NCI-H226 (cell line): Measurements from ENCODE around the gene MAD1L1.
"Not testable (repeated sequence)": the region's sequence is repeated elsewhere in the genome, so short reads cannot be mapped to it uniquely, and the experiment has no call there.

Source experiments
- DNase-seq: peaks from one replicate; pipeline ENCODE4 v3.0.0-alpha.2; 2015

MAD1L1 gene

DNA sequence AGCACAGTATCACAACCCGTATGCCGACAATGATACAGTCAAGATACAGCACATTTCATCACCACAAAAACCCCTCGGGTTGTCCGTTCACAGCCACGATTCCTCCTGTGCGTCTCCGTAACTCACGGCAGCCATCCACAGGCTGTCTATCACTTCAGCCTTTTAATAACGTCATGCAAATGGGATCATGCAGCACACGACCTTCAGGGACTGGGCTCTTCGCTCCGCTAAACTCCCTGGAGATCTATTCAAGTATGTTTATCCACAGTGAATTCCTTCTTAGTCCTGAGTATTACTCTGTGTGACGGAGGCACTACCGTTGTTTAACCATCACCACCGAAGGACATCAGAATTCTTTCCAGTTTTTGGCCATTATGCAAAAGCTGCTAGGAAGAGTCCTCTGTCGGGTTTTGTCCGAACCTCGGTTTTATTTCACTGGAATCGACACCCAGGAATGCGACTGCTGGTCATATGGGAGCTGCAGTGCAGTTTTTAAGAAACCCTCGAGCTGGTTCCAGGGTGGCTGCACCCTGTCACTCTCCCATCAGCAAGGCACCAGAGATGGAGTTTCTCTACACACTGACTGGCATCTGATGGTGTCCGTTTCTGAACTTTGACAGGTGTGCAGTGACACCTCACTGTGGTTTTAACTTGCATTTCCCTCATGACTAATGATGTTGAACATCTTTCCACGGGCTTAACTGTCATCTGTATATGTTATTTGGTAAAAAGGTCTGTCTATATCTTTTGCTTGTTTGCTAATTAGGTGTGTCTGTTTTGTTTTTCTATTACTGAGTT lies 193.6 kb downstream of the MAD1L1 start:
- DNase-seq = no peak

DNA sequence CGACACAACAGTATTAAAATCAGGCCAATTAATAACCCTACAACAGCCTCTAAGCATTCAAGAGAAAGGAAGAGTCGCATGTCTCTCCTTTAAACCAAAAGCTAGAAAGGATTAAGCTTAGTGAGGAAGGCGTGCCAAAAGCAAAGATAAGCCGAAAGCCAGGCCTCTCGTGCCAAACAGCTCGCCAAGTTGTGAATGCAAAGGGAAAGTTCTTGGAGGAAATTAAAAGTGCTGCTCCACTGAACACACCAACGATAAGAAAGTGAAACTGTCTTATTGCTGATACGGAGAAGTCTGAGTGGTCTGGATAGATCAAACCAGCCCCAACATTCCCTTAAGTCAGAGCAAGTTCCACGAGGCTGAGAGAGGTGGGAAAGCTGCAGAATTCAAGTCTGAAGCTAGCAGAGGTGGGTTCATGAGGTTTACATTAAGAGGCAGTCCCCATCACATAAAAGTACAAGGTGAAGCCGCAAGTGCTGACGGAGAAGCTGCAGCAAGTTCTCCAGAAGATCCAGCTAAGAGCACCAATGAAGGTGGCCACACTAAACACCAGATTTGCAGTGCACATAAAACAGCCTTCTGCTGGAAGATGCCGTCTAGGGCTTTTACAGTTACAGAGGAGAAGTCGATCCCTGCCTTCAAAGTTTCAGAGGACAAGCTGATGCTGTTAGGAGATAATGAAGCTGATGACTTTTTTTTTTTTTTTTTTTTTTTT lies 194.8 kb downstream of the MAD1L1 start:
- peak; percentile 64 for DNase-seq

DNA sequence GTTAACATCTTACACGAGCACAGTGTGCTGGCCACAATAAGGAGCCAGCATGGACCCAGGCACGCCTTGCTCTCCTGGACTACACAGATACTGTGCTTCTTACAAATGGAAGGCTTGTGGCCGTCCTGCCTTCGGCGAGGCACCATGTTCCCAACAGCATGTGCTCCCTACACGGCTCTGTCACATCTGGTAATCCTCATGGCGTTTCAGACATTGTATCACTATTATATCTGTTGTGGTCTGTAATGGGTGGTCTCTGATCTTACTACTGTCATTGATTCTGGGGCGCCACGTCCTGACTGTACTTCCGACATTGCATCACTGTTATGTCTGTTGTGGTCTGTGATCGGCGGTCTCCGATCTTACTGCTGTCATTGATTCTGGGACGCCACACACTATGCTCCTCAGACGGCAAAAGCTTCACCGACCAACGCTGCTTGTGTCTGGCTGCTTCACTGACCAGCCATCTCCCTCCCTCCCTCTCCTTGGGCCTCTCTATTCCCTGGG lies 195.4 kb downstream of the MAD1L1 start:
- no peak for DNase-seq

DNA sequence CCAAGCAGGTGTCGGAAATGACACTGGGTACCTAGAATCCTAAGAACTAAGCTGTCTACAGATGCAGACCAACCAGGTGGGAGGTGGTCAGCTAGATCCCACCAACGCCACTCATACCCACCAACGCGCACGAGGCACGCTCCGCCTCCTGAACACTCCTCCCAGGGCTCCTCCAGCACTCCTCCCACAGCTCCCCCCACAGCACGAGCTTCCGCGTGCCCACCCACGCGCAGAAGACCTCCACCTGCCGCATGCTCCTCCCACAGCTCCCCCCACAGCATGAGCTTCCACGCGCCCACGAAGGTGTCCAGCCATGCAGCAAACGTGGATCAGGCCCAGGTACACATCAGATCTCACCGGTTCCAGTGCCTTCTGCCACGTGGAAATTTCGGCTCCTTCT lies 196.0 kb downstream of the MAD1L1 start:
- no peak for DNase-seq

DNA sequence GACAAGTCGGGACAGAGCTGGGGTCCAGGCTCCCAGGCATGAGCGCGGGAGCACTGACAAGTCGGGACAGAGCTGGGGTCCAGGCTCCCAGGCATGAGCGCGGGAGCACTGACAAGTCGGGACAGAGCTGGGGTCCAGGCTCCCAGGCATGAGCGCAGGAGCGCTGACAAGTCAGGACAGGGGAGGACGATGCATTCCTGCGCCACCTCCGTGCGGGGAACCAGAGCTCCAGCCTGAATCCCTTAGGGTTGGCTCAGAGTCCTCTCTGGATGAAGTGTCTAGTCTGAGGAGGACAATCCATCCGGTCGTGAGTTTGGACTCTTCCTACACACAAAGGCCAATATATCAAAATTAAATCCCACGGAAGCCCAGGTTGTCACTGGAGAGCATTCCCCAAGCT lies 196.5 kb downstream of the MAD1L1 start:
- DNase-seq = not testable (repeated sequence)

DNA sequence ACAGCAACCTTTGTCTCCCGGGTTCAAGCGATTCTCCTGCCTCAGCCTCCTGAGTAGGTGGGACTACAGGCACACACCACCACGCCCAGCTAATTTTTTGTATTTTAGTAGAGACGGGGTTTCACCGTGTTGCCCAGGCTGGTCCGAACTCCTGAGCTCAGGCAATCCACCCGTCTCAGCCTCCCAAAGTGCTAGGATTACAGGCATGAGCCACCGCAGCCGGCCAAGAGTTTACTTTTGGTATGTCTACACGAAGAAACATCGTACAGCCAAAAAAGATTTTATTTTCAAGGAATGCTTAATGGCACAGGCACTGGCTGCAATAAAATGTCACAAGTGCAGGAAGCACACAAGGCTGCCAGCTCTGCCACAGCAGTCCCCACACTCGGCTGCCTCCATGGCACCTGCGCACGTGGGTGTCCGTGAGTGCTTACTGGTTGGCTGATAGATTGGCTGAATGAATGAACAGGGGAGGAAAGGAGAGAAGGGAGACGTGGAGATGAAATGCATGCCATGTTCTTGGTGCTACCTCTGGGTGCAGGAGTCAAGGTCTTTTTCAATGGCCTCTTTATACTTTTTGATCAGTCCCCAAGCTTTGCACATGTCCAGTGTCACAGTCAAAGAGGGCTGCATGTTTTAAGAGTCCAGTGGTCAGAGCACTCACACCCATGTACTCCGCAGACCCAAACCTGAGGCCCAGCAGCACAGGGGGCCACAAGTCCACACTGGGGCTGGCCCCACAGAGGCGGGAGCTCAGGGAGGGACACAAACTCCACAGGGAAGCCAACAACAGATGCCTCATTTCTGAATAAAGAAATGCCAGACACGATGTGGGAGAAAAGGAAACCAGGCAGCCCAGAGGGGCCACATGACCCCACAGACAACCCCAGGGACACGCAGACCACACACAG lies 198.2 kb downstream of the MAD1L1 start:
- DNase-seq = no peak

DNA sequence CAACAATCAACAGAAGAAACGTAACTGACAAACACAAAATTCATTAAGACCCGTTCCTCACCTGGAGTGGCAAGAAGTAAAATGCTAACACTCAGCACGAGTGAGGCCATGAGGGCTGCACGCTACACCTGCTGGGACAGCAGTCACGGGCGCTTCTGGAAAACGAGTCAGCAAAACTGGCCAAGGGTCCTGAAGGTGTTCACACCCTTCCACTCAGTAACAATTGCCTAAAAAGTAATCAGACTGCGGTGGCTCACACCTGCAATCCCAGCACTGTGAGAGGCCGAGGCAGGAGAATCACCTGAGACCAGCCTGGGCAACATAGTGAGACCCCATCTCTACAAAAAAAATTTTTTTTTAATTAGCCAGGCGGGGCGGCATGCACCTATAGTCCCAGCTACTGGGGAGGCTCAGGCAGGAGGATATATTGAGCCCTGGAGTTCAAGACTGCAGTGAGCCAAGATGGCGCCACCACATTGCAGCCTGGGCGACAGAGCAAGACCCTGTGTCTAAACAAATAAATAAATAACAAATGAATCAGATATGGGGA lies 199.1 kb downstream of the MAD1L1 start:
- no peak for DNase-seq

DNA sequence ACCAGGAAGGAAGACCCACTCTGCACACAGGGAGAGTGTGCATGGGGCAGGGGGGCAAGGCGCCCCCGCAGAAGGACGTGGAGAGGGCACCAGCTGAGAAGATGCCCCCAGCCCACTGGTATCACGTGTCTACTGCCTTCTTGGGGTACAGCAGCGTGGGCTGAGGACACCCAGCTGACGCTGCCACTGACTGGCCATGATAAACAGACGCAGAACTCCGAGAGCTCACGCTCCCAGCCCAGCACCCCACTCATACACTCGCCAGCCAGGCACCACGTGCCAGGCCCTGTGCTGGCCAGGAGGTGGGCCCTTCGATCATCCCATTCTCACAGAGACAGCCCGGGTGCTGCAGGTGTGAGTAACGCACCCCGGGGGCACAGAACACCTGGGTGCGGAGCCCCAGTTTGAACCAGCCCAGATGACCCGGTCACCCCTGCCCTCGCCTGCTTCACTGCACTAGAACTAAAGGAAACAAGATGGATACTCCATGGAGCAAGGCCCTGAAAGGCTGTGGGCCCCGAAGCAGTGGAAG lies 199.8 kb downstream of the MAD1L1 start:
- DNase-seq = no peak

DNA sequence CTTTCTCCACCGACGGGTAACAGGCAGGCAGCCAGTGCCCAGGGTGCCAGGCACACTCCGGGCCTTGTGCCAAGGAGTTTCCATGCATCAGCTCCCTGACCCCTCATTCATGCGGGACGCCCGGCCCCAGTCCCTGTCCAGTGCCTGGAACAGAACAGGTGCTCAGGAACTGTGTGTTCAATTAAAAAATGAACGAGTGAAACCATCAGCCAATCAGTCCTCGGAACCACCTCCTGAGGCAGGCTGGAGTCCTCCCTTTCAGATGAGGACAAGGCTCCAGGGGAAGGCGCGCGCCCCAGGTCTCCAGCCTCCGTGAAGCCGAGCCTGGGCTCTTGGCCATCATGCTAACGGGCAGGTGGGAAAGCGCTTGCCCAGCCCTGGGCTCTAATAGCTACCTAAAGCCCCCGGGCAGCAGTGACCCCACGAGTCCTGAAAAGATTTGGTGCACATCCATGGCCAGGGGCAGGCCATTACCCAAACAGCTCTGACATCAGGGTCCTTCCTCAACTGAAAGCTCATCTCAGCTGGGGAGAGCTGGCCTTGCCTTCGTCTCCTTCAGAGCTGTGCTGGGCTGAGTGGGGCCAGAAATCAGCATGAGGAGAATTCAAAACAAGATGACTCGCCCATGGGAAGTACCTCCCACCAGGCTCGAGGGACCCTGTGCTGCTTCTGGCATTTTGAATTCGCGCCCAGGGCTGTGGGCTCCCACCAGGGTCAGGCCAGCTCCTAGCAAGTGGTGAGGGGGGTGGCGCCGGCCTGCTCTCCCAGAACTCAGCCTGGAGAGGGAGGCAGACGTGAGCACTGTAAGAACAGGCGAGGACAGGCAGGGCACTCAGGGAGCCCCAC lies 200.5 kb downstream of the MAD1L1 start:
- peak; percentile 37 for DNase-seq

DNA sequence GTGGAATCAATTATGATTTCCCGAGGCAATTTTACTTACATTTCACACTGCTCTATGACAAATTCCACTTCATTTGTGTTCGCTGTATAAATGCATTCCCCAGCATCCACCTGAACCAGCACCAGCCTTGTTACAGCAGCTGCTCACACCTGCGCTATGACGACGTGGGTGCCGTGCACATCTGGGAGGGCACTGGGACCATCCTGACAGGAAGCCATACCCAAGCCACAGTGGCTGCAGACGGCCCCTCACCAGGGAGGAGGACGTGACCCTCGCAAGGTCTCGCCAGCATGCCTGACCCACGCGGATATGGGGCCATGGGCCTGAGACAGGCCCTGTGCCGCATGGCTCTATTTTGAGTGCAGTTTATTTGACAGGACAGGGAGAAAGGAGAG lies 201.3 kb downstream of the MAD1L1 start:
- DNase-seq = no peak

DNA sequence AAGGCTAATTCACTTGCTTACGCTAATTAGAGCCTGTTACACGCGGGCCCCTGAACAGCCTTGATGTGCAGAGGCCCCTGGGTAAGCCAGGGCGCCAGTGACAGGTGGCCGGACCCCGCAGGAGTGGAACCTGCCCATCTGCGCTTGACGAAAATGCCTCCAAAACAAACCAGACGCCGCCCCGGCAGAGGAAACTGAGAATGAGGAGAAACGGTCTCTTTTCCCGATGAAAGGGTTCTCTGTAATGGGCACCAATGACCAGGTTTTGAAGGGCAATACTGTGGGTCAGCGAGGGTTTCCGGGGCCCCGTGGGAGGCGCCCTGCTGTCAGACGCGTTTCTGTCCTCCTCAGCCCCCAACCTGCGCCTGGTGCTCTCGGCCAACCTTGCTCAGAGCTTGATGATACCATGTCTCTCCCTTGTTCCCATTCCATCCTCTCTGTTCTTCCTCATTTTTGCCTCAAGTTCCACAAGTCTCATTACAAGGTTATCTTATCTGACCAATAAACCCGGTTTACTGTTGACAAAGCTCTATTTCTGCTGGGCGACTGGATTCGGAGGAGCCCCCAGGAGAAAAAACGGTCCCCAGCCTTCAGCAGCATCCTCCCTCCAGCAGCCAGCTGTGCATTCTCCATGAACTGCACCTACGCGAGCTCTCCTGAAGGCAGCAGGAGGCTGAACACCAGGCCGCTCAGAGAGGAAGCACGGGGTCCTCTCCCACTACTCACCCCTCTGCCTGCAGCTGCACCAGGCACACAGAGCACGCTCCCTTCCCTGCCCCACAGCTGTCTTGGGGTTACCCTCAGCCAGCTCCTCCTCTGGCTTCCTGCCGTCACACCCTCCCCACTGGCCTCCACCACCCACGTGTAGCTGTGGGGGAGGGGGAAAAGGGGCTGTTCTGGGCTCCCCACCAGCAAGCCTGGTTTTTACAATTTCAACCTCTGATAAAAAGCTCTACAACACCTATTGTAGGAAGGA lies 202.0 kb downstream of the MAD1L1 start:
- DNase-seq = no peak

DNA sequence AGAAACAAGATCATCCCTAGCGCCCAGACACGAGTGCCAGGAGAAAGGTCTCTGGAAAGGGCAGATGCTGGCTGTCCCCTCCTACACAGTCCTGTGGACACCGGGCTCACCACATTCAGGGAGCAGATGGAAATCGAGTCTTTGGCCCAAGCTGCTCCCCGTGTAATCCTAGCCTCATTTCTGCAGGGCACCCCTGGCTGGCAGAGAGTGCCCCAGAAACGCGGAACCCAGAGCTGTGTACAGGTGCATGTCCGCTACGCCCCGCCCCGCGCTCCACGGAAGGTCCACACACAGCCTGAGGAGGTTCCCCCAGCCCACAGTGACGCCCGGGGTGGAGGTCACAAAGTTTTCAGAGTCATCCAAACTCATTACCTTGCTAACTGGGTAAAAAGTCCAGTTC lies 202.8 kb downstream of the MAD1L1 start:
- no peak for DNase-seq

DNA sequence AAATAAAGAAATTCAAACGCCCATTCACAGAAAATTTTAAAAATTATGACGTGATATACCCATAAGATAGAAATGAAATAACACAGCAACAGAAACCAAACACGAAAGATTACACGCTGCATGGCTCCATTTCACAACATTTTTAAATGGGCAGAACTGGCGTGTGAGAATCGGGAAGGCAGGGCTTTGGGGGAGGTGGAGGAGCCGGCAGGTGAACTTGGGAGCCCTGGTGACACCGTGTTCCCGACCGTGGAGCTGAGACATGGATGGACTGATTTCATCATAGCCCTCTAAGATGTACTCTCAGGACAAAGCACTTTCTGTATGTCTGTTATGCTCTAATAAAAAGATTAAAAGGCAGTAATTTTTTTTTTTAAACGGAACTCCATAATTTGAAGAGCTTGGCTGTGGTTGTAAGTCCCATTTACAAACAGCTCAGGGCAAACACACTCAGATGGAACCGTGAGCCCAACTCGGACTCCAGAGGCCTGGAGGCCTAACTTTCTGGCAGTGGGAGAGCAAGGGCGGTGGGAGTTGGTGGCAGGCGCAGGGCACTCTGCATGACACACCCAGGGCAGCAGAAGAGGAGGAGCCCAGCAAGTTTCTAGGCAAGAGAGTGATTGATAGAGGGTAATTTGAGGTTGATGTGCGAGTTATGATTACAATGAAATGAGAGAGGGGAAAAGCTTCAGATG lies 203.4 kb downstream of the MAD1L1 start:
- DNase-seq = no peak

DNA sequence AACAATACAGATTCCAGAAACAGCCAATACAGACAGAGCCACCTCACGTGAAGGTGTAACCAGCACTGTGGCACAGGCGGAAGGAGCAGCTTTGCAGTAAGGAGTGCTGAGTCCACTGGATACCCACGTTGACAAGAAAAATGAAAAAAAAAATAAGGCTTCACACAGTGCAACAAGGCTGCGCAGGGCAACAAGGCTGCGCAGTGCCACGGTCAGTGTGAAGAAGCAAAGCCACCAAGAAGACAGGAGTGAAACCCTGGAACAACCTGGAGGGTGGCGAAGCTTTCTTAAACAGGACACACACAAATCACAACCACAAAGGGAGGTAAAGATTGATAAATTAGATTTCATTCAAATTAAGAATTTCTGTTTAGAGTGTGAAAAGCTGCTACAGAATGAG lies 204.0 kb downstream of the MAD1L1 start:
- DNase-seq = no peak

DNA sequence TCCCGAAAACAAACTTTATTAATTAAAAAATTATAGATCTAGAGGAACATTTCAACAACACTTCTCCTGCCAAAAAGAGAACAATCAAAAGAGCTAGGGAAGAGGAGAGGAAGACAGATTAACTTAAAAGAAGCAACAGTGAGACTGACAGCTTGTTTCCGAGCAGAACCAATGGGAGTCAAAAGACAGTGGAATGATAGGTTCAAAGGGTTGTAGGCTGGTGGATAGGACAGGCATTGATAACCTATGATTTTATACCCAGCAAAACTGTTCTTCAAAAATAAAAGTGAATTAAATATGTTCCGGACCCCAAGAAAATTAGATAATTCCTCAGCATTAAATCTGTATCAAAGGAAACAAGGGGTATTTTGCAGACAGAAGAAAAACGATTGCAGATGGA lies 207.6 kb downstream of the MAD1L1 start:
- no peak for DNase-seq

DNA sequence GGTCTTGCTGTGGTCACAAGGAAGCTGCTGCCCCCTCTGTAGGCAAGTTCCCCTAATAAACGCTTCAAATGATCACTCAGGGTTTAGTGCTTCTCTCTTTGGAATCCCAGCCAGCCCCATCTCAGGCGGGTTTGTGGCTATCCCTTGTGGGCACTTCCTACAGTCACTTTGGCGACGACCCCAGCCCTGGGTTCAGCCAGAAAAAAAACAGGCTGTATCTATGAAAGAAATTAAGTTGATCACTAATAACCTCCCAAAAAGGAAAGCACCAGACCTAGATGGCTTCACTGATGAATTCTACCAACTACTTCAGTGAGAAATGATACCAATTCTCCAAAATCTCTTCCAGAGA lies 208.2 kb downstream of the MAD1L1 start:
- DNase-seq = no peak

DNA sequence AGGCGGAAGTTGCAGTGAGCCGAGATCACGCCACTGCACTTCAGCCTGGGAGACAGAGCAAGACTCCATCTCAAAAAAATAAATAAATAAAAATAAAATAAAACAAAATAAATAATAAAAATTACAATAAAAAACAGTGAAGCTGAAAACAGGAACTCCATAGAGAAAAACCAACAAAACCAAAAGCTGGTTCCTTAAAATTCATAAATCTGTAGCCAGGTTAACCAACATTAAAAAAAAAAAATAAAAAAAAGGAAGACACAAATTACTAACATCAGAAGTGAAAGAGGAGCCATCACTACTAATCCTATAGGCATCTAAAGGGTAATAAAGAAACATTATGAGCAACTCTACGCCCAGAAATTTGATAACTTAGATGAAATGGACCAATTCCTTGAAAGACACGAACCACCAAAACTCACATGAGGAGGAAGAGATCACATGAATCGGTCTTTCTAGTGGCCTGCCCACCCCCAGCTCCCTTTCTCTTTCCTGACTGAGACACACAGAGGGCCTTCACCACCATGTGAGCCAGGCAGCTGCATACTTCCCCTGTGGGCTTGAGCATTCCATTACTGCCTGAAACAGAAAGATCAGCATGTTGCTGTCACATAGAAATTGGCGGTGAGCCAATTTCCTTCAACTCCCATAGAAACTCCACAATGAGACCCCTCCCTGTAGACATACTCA lies 208.7 kb downstream of the MAD1L1 start:
- no peak for DNase-seq

DNA sequence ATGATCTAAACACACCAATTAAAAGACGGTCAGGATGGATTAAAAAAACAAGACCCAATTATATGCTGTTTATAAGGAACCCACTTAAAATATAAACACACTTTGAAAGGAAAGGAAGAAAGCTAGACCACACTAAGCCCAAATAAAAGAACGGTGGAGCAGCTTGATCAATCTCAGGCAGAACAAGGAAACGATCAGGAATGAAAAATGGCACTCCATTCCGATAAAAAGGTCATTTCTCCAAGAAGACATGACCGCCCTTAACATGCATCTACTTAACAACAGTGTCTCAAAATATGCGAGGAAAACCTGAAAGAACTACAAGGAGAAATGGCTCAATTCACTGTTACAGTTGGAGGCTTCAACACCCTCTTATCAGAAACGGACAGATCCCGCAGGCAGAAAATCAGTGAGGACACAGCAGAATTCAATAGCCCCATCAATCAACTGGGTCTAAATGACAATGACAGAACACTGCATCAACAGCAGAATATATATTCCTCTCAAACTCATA lies 210.0 kb downstream of the MAD1L1 start:
- no peak for DNase-seq

DNA sequence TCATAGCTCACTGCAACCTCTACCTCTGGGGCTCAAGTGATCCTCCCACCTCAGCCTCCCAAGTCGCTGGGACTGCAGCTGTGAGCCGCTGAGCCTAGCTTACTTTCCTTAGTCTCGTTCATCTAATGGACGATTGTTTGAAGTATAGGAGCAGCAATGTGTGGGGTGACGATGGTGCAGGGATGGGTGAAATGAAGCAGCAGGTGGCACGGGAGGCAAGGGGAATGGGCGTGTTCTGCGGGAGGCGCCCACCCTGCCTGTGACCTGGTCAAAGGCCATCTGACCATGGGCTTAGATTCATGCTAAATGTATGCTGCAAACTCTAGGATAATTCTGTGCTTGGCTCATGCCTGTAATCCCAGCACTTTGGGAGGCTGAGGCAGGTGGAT lies 210.7 kb downstream of the MAD1L1 start:
- no peak for DNase-seq
